ENCODE results near the gene PTCRA.
"Not testable (repeated sequence)": the region's sequence is repeated elsewhere in the genome, so short reads cannot be mapped to it uniquely, and the experiment has no call there.

The PTCRA gene

GRCh38 chr6:42915732-42916131 is at the start of gene PTCRA:
Gene PTCRA, plus strand, starts transcription at chr6:42916053. Its CDS starts 17 bp downstream, at chr6:42916070.
- DNase-seq = no peak

GRCh38 chr6:42870145-42870936 is 45.5 kb upstream of the PTCRA start:
- DNase-seq = no peak

GRCh38 chr6:42871711-42872110 is 44.1 kb upstream of the PTCRA start:
- no peak for DNase-seq

GRCh38 chr6:42873313-42873712 is 42.5 kb upstream of the PTCRA start:
- no peak for DNase-seq

- DNase-seq = no peak
These were observed 38.2 kb upstream of the PTCRA start for GRCh38 chr6:42877695-42878094.

- peak; percentile 74 for DNase-seq
These were observed 36.2 kb upstream of the PTCRA start, which contains the start of gene RPL7L1 for GRCh38 chr6:42879372-42880239. Gene RPL7L1, plus strand, starts transcription at chr6:42879616. Its CDS starts 295 bp downstream, at chr6:42879911.

- not testable (repeated sequence) for DNase-seq
These were observed 35.5 kb upstream of the PTCRA start for GRCh38 chr6:42880240-42880817.

GRCh38 chr6:42880871-42881270 is 35.0 kb upstream of the PTCRA start:
- DNase-seq = not testable (repeated sequence)

- no peak for DNase-seq
These were observed 30.2 kb upstream of the PTCRA start for GRCh38 chr6:42885702-42886101.

GRCh38 chr6:42888201-42888600 is 27.7 kb upstream of the PTCRA start:
- DNase-seq = not testable (repeated sequence)

- DNase-seq = no peak
These were observed 26.0 kb upstream of the PTCRA start for GRCh38 chr6:42889815-42890214.

GRCh38 chr6:42890311-42891198 is 25.3 kb upstream of the PTCRA start:
- peak; percentile 86 for DNase-seq

- no peak for DNase-seq
These were observed 24.6 kb upstream of the PTCRA start for GRCh38 chr6:42891199-42891722.

- DNase-seq = not testable (repeated sequence)
These were observed 21.6 kb upstream of the PTCRA start for GRCh38 chr6:42894041-42894828.

GRCh38 chr6:42896178-42896719 is 19.6 kb upstream of the PTCRA start:
- no peak for DNase-seq

GRCh38 chr6:42898891-42899361 is 16.9 kb upstream of the PTCRA start:
- DNase-seq = peak; percentile 70

GRCh38 chr6:42899871-42900270 is 16.0 kb upstream of the PTCRA start:
- DNase-seq = no peak

- DNase-seq = peak; percentile 62
These were observed 14.3 kb upstream of the PTCRA start for GRCh38 chr6:42901538-42901957.

GRCh38 chr6:42902429-42903263 is 13.2 kb upstream of the PTCRA start:
- DNase-seq = not testable (repeated sequence)

- no peak for DNase-seq
These were observed 11.4 kb upstream of the PTCRA start for GRCh38 chr6:42904467-42904866.

Data from activated CD8-positive, alpha-beta memory T cell treated with anti-CD3 and anti-CD28 coated beads, Interleukin-2, amount 50 U/mL, for 4 hours (primary cell).